ENCODE data around the gene SORCS1. TPM values are rescaled to one million over a fixed set of nuclear protein-coding genes. Genes with fewer than 3 reads are reported as not detected.
"Not testable (repeated sequence)": the region's sequence is repeated elsewhere in the genome, so short reads cannot be mapped to it uniquely, and the experiment has no call there.

Gene SORCS1
- total RNA-seq, 1 donor = not detected

- no peak for TF ChIP-seq CTCF (IDR thresholded peaks at IDR 0.05; ENCODE audit: insufficient read depth, low read depth, low read length)
- no peak for DNase-seq (ENCODE audit: low read depth)
- H3K4me3 ChIP-seq (ENCODE audit: low read depth, low read length) = no peak overlapping the region
Observed at GRCh38 chr10:106931159-106931852, 233.2 kb downstream of the SORCS1 start.

- TF ChIP-seq CTCF (IDR thresholded peaks at IDR 0.05; ENCODE audit: insufficient read depth, low read depth, low read length) = no peak
- no peak overlapping the region for H3K4me3 ChIP-seq (ENCODE audit: low read depth, low read length)
- no peak for DNase-seq (ENCODE audit: low read depth)
Observed at GRCh38 chr10:106930751-106931150, 233.8 kb downstream of the SORCS1 start.

GRCh38 chr10:106929291-106929895 lies 235.1 kb downstream of the SORCS1 start:
- no peak overlapping the region for H3K4me3 ChIP-seq (ENCODE audit: low read depth, low read length)
- TF ChIP-seq CTCF (IDR thresholded peaks at IDR 0.05; ENCODE audit: insufficient read depth, low read depth, low read length) = no peak
- DNase-seq (ENCODE audit: low read depth) = no peak

GRCh38 chr10:106928151-106928550 lies 236.4 kb downstream of the SORCS1 start:
- not testable (repeated sequence) for H3K4me3 ChIP-seq (ENCODE audit: low read depth, low read length); DNase-seq (ENCODE audit: low read depth)

GRCh38 chr10:106925191-106925590 lies 239.3 kb downstream of the SORCS1 start:
- DNase-seq (ENCODE audit: low read depth) = no peak
- no peak overlapping the region for H3K4me3 ChIP-seq (ENCODE audit: low read depth, low read length)
- no peak for TF ChIP-seq CTCF (IDR thresholded peaks at IDR 0.05; ENCODE audit: insufficient read depth, low read depth, low read length)

- no peak for TF ChIP-seq CTCF (IDR thresholded peaks at IDR 0.05; ENCODE audit: insufficient read depth, low read depth, low read length)
- DNase-seq (ENCODE audit: low read depth) = no peak
- H3K4me3 ChIP-seq (ENCODE audit: low read depth, low read length) = no peak overlapping the region
Observed at GRCh38 chr10:106920538-106920937, 244.0 kb downstream of the SORCS1 start.

GRCh38 chr10:106919871-106920282 lies 244.6 kb downstream of the SORCS1 start:
- H3K4me3 ChIP-seq (ENCODE audit: low read depth, low read length) = no peak overlapping the region
- no peak for TF ChIP-seq CTCF (IDR thresholded peaks at IDR 0.05; ENCODE audit: insufficient read depth, low read depth, low read length)
- DNase-seq (ENCODE audit: low read depth) = no peak
